HEK293T (cell line): Measurements from ENCODE around the gene AP1AR.

ENCODE experiments used
- CTCF ChIA-PET: fragments of 350-600 bp; formaldehyde crosslinking; extraction: SDS; loops from one replicate; lab custom pipeline; 2021; ENCODE audit warnings: antibody characterized with exemption, inconsistent platforms; lab: Yijun Ruan, JAX
- POLR2A ChIA-PET: fragments of 350-600 bp; formaldehyde crosslinking; extraction: SDS; loops from one replicate; lab custom pipeline; 2020; ENCODE audit warnings: antibody characterized with exemption, inconsistent platforms; lab: Yijun Ruan, JAX
- DNase-seq: peaks from one replicate; pipeline ENCODE4 v3.0.0; 2012; ENCODE audit warnings: mixed read lengths; ENCODE audit errors: extremely low spot score
- ARNT ChIP-seq: fragments of 450-650 bp; IDR thresholded peaks from 2 replicates; pipeline ENCODE4 v1.6.1; 2017; ENCODE audit warnings: mild to moderate bottlenecking
- BHLHE40 ChIP-seq: fragments of 450-650 bp; IDR thresholded peaks from 2 replicates; pipeline ENCODE4 v1.6.1; 2016; ENCODE audit warnings: mild to moderate bottlenecking, moderate library complexity, borderline replicate concordance
- CTBP1 ChIP-seq: fragments of 450-650 bp; IDR thresholded peaks from 2 replicates; pipeline ENCODE4 v1.6.1; 2016; ENCODE audit warnings: borderline replicate concordance
- ELF4 ChIP-seq: fragments of 450-650 bp; IDR thresholded peaks from 2 replicates; pipeline ENCODE4 v1.6.1; 2017; ENCODE audit warnings: antibody characterized with exemption
- FOXA1 ChIP-seq: fragments of 450-650 bp; IDR thresholded peaks from 2 replicates; pipeline ENCODE4 v1.6.1; 2016; ENCODE audit warnings: mild to moderate bottlenecking
- FOXK2 ChIP-seq: fragments of 450-650 bp; IDR thresholded peaks from 2 replicates; pipeline ENCODE4 v1.6.1; 2016; ENCODE audit warnings: mild to moderate bottlenecking
- FOXM1 ChIP-seq: fragments of 450-650 bp; IDR thresholded peaks from 2 replicates; pipeline ENCODE4 v1.6.1; 2017; ENCODE audit warnings: mild to moderate bottlenecking, borderline replicate concordance
- HDGF ChIP-seq: fragments of 450-650 bp; IDR thresholded peaks from 2 replicates; pipeline ENCODE4 v1.6.1; 2017; ENCODE audit warnings: antibody characterized with exemption, borderline replicate concordance
- L3MBTL2 ChIP-seq: fragments of 450-650 bp; conservative IDR thresholded peaks from 2 replicates; pipeline ENCODE4 v1.6.1; 2016; ENCODE audit warnings: mild to moderate bottlenecking
- LEF1 ChIP-seq: fragments of 450-650 bp; IDR thresholded peaks from 2 replicates; pipeline ENCODE4 v1.6.1; 2017; ENCODE audit warnings: mild to moderate bottlenecking, borderline replicate concordance
- NFRKB ChIP-seq: fragments of 450-650 bp; IDR thresholded peaks from 2 replicates; pipeline ENCODE4 v1.6.1; 2016; ENCODE audit warnings: mild to moderate bottlenecking, moderate library complexity
- PKNOX1 ChIP-seq: fragments of 450-650 bp; IDR thresholded peaks from 2 replicates; pipeline ENCODE4 v1.6.1; 2016
- SP1 ChIP-seq: fragments of 450-650 bp; IDR thresholded peaks from 2 replicates; pipeline ENCODE4 v1.6.1; 2017
- SUZ12 ChIP-seq: fragments of 450-650 bp; IDR thresholded peaks from 2 replicates; pipeline ENCODE4 v1.6.1; 2016; ENCODE audit warnings: mild to moderate bottlenecking
- TARDBP ChIP-seq: fragments of 450-650 bp; IDR thresholded peaks from 2 replicates; pipeline ENCODE4 v1.6.1; 2016
- ZNF384 ChIP-seq: fragments of 450-650 bp; IDR thresholded peaks from 2 replicates; pipeline ENCODE4 v1.6.1; 2016

AP1AR gene

GRCh38 chr4:112234952-112235609 is 3.5 kb downstream of the AP1AR start:
- peak; percentile 57 for DNase-seq
- ChIA-PET POLR2A (no interaction called here), CTCF (interaction anchor here (1.8 to 2.8 kb wide), 2 partner anchors 10 to 135 kb away, joined by 5 to 18 read pairs; no protein-coding TSS in a partner anchor)
- TF ChIP-seq FOXK2 (no peak), ZNF384 (no peak), L3MBTL2 (no peak), HDGF (no peak), NFRKB (no peak), FOXA1 (no peak), BHLHE40 (no peak), ELF4 (no peak), ARNT (no peak), FOXM1 (no peak), SUZ12 (no peak), CTBP1 (no peak), LEF1 (no peak), PKNOX1 (no peak), TARDBP (no peak), SP1 (no peak)

- CTCF ChIA-PET, result interaction anchor here (0.8 to 2.8 kb wide), 3 partner anchors 9 to 136 kb away, joined by 3 to 18 read pairs (median 5); no protein-coding TSS in a partner anchor
- POLR2A ChIA-PET, result no interaction called here
- TF ChIP-seq HDGF, result no peak
- no peak for TF ChIP-seq L3MBTL2
- TF ChIP-seq NFRKB, result no peak
- TF ChIP-seq FOXK2, result no peak
- no peak for TF ChIP-seq FOXM1
- no peak for TF ChIP-seq SP1
- no peak for TF ChIP-seq ELF4
- TF ChIP-seq SUZ12, result no peak
- TF ChIP-seq BHLHE40, result no peak
- no peak for TF ChIP-seq TARDBP
- no peak for TF ChIP-seq LEF1
- no peak for TF ChIP-seq CTBP1
- no peak for TF ChIP-seq ZNF384
- TF ChIP-seq PKNOX1, result no peak
- no peak for TF ChIP-seq FOXA1
- DNase-seq, result no peak
Measured at GRCh38 chr4:112236040-112236439, 4.5 kb downstream of the AP1AR start.

GRCh38 chr4:112238833-112239232 is 7.2 kb downstream of the AP1AR start:
- no peak for DNase-seq
- CTCF ChIA-PET, result interaction anchor here (0.6 kb wide), 1 partner anchor 139 kb away, joined by 3 read pairs; no protein-coding TSS in a partner anchor
- POLR2A ChIA-PET, result no interaction called here
- TF ChIP-seq FOXK2 (no peak), SP1 (no peak), LEF1 (no peak), ELF4 (no peak), TARDBP (no peak), BHLHE40 (no peak), L3MBTL2 (no peak), PKNOX1 (no peak), FOXA1 (no peak), FOXM1 (no peak), CTBP1 (no peak), ARNT (no peak)

- no peak for DNase-seq
- CTCF ChIA-PET, result interaction anchor here (0.5 to 2.3 kb wide), 4 partner anchors 9 to 36 kb away, joined by 3 to 5 read pairs (median 5); no protein-coding TSS in a partner anchor
- POLR2A ChIA-PET, result no interaction called here
- no peak for TF ChIP-seq FOXM1
- no peak for TF ChIP-seq SP1
- no peak for TF ChIP-seq NFRKB
- no peak for TF ChIP-seq PKNOX1
- no peak for TF ChIP-seq FOXA1
- TF ChIP-seq LEF1, result no peak
- TF ChIP-seq TARDBP, result no peak
- no peak for TF ChIP-seq ZNF384
- no peak for TF ChIP-seq FOXK2
- TF ChIP-seq L3MBTL2, result no peak
- no peak for TF ChIP-seq CTBP1
- TF ChIP-seq ARNT, result no peak
- TF ChIP-seq BHLHE40, result no peak
Measured at GRCh38 chr4:112245383-112245782, 13.8 kb downstream of the AP1AR start.

- CTCF ChIA-PET, result no interaction called here
- POLR2A ChIA-PET, result interaction anchor here (0.9 kb wide), 2 partner anchors 10 to 15 kb away, joined by 4 read pairs; partner anchors contain the start of gene AP1AR
- no peak for TF ChIP-seq FOXM1
- no peak for TF ChIP-seq L3MBTL2
- no peak for TF ChIP-seq ZNF384
- TF ChIP-seq HDGF, result no peak
- TF ChIP-seq FOXK2, result no peak
- no peak for TF ChIP-seq BHLHE40
- TF ChIP-seq ARNT, result no peak
- no peak for TF ChIP-seq SP1
- no peak for TF ChIP-seq TARDBP
- TF ChIP-seq NFRKB, result no peak
- no peak for TF ChIP-seq LEF1
- no peak for TF ChIP-seq ELF4
- no peak for TF ChIP-seq CTBP1
- TF ChIP-seq SUZ12, result no peak
- no peak for DNase-seq
Measured at GRCh38 chr4:112247021-112247420, 15.4 kb downstream of the AP1AR start.
